NCI-H2227 treated with DMSO at 0.1 percent for 48 hours (cell line): ENCODE measurements around the gene CSTF2T.

Experiments
- DNase-seq: peaks from one replicate; lab custom pipeline; 2025; lab: John Stamatoyannopoulos, UW

The CSTF2T gene, protein sequence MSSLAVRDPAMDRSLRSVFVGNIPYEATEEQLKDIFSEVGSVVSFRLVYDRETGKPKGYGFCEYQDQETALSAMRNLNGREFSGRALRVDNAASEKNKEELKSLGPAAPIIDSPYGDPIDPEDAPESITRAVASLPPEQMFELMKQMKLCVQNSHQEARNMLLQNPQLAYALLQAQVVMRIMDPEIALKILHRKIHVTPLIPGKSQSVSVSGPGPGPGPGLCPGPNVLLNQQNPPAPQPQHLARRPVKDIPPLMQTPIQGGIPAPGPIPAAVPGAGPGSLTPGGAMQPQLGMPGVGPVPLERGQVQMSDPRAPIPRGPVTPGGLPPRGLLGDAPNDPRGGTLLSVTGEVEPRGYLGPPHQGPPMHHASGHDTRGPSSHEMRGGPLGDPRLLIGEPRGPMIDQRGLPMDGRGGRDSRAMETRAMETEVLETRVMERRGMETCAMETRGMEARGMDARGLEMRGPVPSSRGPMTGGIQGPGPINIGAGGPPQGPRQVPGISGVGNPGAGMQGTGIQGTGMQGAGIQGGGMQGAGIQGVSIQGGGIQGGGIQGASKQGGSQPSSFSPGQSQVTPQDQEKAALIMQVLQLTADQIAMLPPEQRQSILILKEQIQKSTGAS

DNA sequence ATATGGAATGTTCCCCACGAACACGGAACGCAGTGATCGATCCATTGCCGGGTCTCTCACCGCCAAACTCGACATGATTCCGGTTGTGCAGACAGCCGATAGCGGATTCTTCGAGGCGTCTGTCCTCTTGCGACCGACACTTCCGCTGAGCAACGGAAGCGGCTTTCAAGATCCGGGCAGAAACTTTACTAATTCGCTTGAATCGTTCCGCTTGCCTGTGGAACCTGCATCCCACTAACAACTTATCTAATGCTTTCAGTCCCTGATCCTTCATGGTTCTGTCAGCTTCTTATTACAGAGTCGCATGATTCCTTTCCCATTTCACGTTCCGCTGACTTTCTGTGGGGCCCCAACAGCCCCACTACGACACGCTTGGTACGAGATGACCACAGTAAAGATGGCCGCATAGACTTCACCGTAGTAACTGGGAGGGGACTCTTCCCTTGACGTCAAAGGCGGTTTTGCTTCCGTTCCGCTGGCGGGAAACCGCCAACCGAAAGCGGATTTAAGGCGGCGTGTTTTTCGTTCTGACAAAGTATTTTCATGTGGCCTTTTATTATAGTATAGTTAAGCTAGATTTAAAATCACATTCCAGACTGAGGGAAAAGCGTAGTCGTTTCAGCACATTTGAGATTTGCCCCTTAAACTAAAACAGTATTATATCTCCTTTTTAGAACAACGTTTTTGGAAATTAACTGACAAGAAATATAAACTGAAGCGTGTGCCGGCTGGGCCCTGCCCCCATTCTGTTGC, at the start of gene CSTF2T:
CSTF2T (minus strand) TSS at position 121 of the 753 bp plus-strand sequence; CDS start at position 75, 46 bp downstream.
- DNase-seq, result peak; percentile 91

DNA sequence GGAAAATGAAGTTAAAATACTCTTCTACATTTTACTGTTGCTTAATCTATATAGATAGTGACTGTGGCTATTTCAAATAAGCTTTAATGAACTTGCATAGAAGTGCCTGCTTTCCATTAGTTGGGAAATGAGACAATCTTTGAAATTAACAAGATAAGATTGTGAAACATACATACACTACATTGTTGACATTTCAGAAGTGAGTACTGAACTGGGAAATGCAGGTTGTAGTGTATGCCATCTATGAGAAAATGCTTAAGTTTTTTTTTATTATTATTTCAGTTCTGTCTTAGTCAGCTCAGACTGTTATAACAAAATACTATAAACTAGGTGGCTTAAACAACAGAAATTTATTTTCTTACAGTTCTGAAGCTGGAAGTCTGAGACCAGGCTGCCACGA, 49.6 kb upstream of the CSTF2T start:
- DNase-seq, result no peak

DNA sequence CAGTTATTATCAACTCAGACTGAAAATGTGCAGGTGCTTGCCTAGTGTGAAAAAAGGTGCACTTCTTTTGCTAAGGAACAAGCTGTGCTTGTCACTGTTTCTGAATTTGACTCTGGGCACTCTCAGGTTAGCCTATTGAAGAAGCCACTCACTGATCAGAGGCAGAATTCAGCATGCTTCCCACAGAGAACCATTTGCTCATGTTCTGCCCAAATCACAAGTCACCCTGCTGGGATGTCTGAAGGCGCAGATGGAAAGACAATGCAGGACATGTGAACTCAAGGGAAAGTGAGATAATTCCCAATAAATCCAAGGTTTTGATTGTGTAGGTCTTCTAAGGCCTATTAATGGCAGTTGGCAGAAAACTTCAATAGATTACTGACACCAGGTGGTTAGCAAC, 47.8 kb upstream of the CSTF2T start:
- DNase-seq, result no peak

DNA sequence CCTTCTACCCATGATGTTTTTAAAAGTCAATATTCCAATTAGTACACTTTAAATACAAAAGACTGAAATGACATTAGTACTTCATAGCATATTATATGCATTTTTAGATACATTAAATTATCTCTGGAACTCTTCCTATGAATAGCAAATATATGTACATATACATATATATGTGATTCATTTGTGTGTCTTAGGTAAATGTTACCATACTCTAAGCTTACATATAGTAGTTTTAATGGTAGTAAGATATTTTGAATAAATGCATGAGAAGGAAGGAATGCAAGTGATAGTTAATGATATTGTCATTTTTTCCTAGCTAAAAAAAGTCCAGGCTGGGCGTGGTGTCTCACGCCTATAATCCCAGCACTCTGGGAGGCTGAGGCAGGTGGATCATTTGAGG, 46.0 kb upstream of the CSTF2T start:
- no peak for DNase-seq

DNA sequence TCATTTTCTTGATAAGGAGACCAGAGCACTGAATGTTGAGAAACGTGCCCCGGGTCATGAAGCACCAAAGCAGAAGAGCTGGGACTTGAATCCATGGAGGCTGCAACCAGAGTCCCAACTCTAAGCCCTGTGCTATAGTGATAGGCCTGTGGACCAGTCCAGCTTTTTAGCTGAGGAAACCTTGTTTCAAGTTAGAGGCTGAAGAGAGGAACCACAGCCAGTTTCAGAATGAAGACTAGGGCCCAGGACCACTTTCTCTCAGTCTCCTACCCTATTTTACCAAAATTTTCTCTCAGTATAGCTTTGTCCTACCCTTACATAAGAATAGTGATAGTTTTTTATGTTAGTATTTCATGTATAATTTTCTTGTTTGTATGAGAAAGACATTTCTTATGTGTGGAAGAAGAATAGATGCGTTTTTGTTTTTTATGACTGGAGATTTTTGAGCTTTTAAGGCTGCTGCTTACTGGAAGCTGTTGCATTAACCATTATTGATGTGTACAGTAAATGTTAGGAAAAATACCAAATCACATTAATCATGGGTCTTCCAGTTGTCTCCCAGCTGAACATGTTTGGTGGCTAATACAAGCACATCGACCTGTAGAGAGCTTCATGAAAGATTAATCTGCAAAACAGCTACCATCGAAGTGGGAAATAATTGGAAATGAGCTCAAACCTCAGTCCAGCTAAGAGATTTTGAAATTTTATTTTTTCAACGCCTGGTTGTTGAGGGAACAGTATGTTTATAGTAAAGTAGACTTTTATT, 45.0 kb upstream of the CSTF2T start:
- no peak for DNase-seq

DNA sequence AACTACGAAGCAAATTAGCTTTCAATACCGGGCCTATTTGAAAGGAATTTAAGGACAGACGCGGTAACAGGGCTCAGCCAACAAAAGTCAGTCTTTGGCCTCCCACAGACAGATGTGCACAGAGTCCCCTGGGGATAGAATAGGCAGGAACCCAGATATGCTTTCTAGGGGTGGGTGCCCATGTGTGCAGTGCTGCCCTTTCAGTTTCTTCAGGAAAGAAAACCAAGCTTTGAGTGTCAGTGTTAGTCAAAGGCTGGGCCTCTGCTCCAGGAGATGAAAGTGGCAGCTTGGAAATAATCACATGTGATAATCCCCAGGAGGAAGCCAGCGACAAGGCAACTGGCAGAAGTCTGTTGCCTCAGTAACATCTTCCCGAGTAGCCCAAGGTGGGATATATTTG, 43.8 kb upstream of the CSTF2T start:
- no peak for DNase-seq

DNA sequence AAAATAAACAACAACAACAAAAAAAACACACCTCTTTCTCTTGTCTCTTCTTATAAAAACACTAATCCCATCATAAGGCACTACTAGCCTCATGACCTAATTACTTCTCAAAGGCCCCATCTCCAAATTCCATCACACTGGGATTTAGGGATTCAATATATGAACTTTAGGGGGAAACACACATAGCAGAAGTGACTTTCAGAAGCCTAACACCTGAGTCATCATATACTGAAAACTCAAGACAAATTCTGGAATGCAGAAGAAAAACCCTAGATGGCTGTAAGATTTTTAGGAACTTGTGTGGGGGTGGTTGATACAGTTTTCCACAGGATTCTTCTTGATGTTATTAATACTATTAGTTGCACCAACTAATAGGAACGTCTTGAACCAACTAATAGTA, 33.7 kb upstream of the CSTF2T start:
- DNase-seq, result no peak

DNA sequence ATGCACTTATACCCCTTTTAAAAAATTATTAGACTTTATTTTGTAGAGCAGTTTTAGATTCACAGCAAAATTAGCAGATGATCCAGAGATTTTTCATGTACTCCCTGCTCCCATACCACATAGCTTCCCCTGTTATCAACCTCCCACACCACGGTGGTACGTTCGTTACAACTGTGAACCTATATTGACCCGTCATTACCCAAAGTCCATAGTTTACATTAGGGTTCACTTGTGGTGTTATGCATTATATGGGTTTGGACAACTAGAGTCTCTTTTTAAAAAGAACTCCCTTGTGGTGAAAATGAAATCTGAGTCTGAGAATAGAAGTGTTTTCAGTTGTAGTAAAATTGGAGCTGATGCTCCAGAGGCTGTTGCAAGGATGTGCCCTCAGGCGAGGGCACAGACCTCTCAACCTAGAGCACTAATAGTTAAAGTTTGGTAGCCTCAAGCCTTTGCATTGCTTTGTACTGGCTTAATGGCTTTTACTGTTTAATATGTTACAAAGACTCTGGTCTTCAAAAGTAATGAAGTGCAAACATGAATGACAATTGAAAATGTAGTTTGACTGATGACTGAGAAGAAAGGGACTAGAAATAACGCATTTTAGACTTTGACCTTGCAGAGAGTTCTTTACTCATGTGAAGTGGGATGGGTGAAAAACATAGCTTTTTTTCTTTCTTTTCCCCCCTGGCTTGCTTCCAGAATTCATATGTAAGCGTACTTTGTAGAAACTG, 30.6 kb upstream of the CSTF2T start:
- no peak for DNase-seq

DNA sequence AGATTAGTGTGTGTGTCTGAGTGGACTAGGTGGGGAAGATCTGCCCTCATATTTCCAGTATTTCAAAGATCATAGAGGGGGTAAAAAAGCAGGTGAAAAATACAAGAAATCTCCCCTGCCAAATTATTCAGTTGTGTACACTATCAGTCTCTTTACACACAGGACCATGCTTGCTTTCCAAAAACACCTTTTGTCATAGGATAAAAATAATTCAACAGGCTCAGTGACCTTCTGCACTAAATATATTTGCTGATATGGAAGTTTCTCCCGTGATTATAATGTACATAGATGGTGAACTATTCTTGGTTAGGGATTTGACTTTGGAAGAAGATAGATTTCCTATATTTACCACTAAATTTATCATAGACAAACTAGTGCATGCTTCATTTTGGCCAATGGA, 24.6 kb upstream of the CSTF2T start:
- DNase-seq, result no peak

DNA sequence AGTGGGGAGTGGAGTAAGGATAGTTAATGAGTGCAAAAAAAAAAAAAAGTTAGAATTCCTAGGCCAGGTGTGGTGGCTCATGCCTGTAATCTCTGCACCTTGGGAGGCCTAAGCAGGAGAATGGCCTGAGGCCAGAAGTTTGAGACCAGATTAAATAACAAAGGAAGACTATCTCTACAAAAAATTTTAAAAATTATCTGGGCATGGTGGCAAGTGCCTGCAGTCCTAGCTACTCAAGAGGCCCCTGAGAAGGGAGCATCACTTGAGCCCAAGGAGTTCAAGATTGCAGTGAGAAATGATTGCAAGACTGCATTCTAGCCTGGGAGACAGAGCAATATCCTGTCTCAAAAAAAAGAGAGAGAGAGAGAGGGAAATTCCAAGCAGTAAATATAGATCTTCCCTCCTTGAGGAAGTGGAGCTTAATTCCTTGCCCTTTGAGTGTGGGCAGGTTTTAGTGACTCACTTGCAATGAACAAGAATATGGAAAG, 19.5 kb upstream of the CSTF2T start:
- DNase-seq, result no peak

DNA sequence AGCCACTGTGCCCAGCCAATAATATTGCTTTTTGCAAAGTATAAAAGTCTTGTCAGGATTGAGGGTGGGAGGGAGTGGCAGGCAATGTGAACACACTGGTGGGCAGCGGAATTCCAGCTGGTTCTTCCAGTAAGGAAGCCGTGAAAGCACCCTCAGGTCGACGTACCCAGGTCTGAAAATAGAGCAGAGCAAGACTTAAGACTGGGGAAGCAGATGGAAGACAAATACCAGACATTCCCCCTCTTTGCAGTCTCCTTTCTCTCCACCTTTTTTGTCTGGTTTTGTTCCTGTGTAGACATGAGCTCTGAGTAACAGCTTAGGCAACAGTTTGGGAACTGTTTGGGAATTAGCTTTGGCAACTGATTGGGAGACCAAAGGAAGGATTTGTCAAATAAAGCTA, 17.6 kb upstream of the CSTF2T start:
- no peak for DNase-seq

DNA sequence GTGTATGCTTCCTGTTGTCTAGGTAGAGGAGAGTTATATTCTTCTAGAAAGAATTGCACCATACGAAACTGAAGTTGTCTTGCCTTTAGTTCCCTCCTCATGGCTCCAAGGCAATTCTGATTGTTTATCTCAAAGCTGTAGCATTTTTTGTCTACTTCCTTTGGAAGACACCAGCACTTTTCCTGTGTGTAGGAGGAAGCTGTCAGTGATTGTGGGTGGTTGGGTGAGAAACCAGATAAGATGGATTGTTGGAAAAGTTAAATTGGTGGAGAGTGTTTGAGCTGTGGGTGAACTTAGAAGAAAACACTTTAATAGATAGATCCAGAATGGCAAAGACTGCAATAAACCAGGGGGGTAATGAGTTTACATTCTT, 12.1 kb upstream of the CSTF2T start:
- DNase-seq, result no peak

DNA sequence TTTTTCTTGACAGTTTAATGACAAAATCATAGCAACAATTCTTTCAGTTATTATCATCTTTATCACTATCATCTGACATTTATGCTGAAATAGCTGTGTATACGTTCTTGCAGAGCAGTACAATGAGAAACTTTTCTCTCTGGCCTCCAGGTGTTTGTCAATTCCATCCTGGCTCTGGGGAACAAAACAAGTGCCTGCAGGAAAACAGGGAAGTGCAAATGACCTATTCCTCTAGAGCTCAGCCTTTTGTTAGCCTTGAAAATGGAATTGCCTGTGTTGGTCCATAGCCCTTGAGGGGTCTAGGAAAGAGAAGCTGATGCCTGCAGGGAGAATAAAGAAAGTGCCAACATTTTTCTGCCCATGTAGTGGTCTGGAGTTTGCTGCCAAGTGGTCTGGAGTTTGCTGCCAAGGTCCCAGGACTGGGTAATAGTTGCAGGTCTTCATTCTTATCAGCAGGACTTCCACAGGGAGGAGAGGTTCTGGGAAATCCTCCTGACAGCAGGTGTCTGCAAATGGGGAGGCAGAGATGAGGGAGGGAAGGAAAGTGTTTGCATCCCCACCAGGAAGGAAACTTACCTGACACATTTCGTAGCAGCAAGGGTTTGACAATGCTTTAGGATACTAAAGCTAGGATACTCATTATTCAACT, 10.1 kb upstream of the CSTF2T start:
- no peak for DNase-seq

DNA sequence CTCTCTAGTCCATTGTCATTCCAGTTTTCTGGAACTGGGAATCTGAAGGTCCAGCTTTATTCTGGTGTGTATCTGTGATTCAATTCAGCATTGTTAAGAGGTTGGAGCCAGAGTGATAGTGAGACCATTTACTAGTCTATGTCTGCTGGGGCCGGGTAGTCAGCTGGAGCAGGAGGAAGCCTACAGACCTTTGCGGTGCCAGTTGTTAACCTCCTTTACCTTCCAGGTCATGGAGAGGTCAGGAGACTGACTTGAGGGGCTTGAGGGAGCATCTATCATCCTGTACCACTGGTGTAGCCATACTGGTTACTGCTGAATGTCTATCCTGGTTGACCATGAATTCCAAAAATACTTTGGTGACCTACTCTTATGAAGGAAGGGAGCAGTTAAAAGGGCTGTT, 9.2 kb upstream of the CSTF2T start:
- no peak for DNase-seq

DNA sequence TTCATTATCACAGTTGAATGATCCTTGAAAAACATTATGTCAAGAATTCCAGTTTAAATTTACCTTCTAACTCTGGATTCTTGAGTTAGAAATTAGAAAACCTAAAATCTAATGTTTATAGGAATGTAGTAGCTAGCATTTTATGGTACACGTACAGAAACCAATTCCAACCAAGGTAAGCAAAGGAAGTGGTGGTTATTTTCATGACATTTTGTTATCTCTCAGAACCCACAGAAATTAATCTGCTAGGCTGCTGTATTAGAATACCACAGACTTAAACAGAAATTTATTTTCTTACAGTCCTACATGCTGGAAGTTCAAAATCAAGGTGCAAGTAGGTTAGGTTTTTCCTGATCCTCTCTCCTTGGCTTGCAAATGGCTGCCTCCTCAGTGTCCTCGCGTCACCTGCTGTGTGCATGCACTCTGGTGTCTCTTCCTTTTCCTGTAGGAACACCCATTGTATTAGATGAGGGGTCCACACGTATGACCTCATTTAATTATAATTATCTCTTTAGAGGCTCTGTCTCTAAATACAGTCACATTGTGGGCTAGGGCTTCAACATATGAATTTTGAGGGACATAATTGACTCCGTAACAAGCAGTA, 8.5 kb upstream of the CSTF2T start:
- DNase-seq, result no peak

DNA sequence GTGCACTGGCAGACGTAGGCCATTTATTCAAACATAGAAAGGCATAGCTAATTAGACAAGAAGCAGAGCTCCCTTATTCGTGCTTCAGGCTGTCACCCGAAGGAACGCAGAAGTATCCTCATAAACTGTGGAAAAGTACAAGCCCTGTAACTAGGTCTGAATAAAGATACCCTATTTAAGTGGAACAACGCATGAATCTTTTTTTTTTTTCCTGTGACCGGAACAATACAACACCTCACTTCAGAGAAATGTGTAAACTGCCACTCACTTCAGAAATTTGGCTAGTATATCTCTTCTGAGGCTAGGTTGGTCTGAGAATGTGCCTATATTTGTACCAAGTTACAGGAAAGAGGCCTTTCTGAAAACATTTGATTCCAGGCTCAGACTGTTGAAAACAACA, 8.0 kb upstream of the CSTF2T start:
- no peak for DNase-seq

DNA sequence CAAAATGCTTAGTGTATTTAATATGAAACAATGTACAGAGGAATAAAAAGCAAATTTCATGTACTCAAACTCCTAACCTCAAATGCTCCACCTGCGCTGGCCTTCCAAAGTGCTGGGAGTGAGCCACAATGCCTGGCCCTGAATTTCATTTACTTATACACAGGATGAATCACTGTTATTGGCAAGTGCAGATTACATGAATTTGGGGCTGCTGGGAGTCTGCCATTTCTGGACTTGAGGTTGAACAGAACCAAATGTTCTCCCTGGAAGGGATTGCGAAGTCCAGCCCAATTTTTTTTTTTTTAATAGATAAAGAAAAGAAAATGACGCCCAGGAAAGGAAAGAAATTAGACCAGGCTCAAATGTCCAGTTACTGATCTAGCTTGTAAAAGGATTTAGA, 6.8 kb upstream of the CSTF2T start:
- no peak for DNase-seq

DNA sequence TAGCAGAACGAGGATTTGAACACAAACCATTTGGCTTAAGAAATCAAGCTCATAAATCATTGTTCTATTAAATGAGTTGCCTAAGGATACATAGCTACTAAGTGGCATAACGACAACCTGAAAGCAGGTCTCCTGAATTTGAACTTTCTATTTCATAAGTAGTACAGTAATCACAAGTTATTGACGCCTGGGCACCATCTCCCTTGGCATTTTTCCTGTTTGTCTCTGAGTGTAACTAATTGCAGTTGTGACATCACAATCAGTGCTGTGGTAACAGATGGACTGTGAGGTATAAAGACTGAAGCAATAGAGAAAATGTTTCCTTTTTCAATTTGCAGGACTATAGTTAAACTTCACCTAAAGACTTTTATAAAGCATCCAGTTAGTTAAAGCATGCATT, 6.4 kb upstream of the CSTF2T start:
- no peak for DNase-seq

DNA sequence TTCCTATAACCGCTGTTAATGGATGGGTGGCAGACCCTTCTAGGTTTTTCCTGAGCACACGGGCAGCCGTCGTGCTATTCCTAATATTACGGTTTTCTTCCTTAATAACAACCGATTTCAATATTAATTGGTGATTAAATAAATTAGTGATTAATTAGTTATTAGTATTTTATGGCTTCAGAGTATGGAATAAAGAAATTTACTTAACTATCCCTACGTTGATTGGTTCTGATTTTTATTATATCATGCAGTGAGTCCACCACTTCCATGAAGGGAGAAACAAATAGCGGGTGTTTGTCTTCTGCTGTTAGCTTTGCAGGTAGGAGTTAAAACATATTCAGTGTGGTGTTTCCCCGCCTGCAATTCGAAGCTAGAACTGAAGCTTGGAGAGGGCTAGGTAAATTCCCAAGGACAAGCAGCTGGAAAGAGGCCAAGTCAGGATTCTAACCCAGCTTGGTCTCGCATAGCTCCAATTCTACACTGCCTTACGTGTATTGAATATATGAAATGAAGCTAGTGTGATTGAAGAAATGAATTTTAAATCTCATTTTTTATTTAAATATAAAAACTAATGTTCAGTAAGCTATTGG, 928 bp upstream of the CSTF2T start:
- peak; percentile 68 for DNase-seq

DNA sequence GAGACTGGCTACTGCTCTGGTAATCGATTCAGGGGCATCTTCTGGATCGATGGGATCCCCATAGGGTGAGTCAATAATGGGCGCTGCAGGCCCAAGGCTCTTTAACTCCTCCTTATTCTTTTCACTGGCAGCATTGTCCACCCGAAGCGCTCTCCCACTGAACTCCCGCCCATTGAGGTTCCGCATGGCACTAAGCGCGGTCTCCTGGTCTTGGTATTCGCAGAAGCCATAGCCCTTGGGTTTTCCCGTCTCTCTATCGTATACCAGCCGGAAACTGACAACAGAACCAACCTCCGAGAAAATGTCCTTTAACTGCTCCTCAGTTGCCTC, 285 bp downstream of the CSTF2T start:
- peak; percentile 51 for DNase-seq
